GM23338 (cell line): ENCODE measurements around the gene BRCA1. TPM values are rescaled to one million over a fixed set of nuclear protein-coding genes. Genes with fewer than 3 reads are reported as not detected.
"Not testable (repeated sequence)": the region's sequence is repeated elsewhere in the genome, so short reads cannot be mapped to it uniquely, and the experiment has no call there.

Experiments used
- ATAC-seq: fragments of 200-7000 bp; cut with Tn5 transposase; 3 replicates; pipeline ENCODE4 v1.9.1; 2020
- DNase-seq: peaks from one replicate; pipeline ENCODE4 v3.0.0-alpha.2; 2015; ENCODE audit warnings: low spot score
- H2AFZ ChIP-seq: fragments of 200-600 bp; sonication (generic); 2 replicates; pipeline ENCODE4 v1.8.0; 2016; ENCODE audit warnings: antibody characterized with exemption, mild to moderate bottlenecking, moderate library complexity
- H3F3A ChIP-seq: fragments of 200-600 bp; sonication (generic); replicated peaks from 2 replicates; pipeline ENCODE4 v1.8.0; 2017; ENCODE audit warnings: antibody characterized with exemption, mixed run types, low read depth
- H3K27ac ChIP-seq: fragments of 200-600 bp; sonication (generic); 2 replicates; pipeline ENCODE4 v1.6.1; 2016; ENCODE audit warnings: low read depth
- H3K27me3 ChIP-seq: fragments of 200-600 bp; sonication (generic); 2 replicates; pipeline ENCODE4 v1.8.0; 2016; ENCODE audit warnings: mild to moderate bottlenecking, mixed run types, moderate library complexity; ENCODE audit not compliant: insufficient read depth
- H3K36me3 ChIP-seq: fragments of 200-600 bp; sonication (generic); 2 replicates; pipeline ENCODE4 v1.8.0; 2016; ENCODE audit warnings: mild to moderate bottlenecking; ENCODE audit not compliant: insufficient read depth
- H3K4me1 ChIP-seq: fragments of 200-600 bp; sonication (generic); 2 replicates; pipeline ENCODE4 v1.8.0; 2016; ENCODE audit warnings: mild to moderate bottlenecking, moderate library complexity; ENCODE audit not compliant: insufficient read depth
- H3K4me2 ChIP-seq: fragments of 200-600 bp; sonication (generic); 2 replicates; pipeline ENCODE4 v1.7.1; 2017; ENCODE audit warnings: mixed run types
- H3K4me3 ChIP-seq: fragments of 200-600 bp; sonication (generic); 2 replicates; pipeline ENCODE4 v1.6.1; 2016; ENCODE audit warnings: mixed run types
- H3K79me2 ChIP-seq: fragments of 200-600 bp; sonication (generic); replicated peaks from 2 replicates; pipeline ENCODE4 v1.8.0; 2017; ENCODE audit warnings: mild to moderate bottlenecking; ENCODE audit not compliant: insufficient read depth
- H3K9me2 ChIP-seq: fragments of 200-600 bp; sonication (generic); 2 replicates; pipeline ENCODE4 v1.8.0; 2017; ENCODE audit not compliant: insufficient read depth
- H4K20me1 ChIP-seq: fragments of 200-600 bp; sonication (generic); replicated peaks from 2 replicates; pipeline ENCODE4 v1.8.0; 2017; ENCODE audit warnings: mild to moderate bottlenecking; ENCODE audit not compliant: insufficient read depth
- H3K27ac Mint-ChIP-seq: 2 replicates; pipeline ENCODE4 v1.8.0; 2020; ENCODE audit warnings: inconsistent platforms, mild to moderate bottlenecking, moderate library complexity, mixed read lengths
- H3K27me3 Mint-ChIP-seq: 3 replicates; pipeline ENCODE4 v1.8.0; 2022; ENCODE audit warnings: low read depth, mild to moderate bottlenecking, moderate library complexity, mixed read lengths, inconsistent platforms; ENCODE audit not compliant: insufficient read depth, poor library complexity
- H3K36me3 Mint-ChIP-seq: 3 replicates; pipeline ENCODE4 v1.8.0; 2021; ENCODE audit warnings: low read depth, mild to moderate bottlenecking, inconsistent platforms, moderate library complexity, mixed read lengths
- H3K4me1 Mint-ChIP-seq: 3 replicates; pipeline ENCODE4 v1.8.0; 2020; ENCODE audit warnings: mild to moderate bottlenecking, inconsistent platforms, mixed read lengths
- H3K4me3 Mint-ChIP-seq: 3 replicates; pipeline ENCODE4 v1.8.0; 2021; ENCODE audit warnings: moderate library complexity, mild to moderate bottlenecking, inconsistent platforms, mixed read lengths
- H3K9me3 Mint-ChIP-seq: 3 replicates; pipeline ENCODE4 v1.8.0; 2020; ENCODE audit warnings: moderate library complexity, mild to moderate bottlenecking, inconsistent platforms, mixed read lengths
- CTCF ChIP-seq, 2 experiments: fragments of 200-600 bp in 1 of 2; sonication (generic) in 1 of 2; conservative IDR thresholded peaks; 2 replicates each; pipeline versions ENCODE4 v1.5.1 to v1.6.1; 2016 to 2017; ENCODE audit warnings: antibody characterized with exemption in 2 of 2, low read depth in 2 of 2, mild to moderate bottlenecking in 2 of 2, moderate library complexity in 1 of 2
- polyA plus RNA-seq: library from polyadenylated mRNA; unstranded; fragments of >200 nt; fragmentation: Nextera tagmentation; extraction: Ambion mirVana; gene quantifications from 2 replicates; pipeline ENCODE4 v1.2.1, GENCODE V29; 2016
- total RNA-seq: library from RNA; depleted of rRNA; stranded (reverse); fragments of >200 nt; shearing (Covaris generic); gene quantifications from 2 replicates; pipeline ENCODE4 v1.2.3, GENCODE V29; 2014
- TF ChIP-seq, protein P1 (sequence below): IDR thresholded peaks from one replicate; pipeline ENCODE4 v1.6.1; 2018; ENCODE audit warnings: antibody characterized with exemption; ENCODE audit not compliant: unreplicated experiment

Gene BRCA1
- total and polyA plus RNA-seq, 2 experiments from 2014 or later = 43.2 to 45.9 TPM

DNA sequence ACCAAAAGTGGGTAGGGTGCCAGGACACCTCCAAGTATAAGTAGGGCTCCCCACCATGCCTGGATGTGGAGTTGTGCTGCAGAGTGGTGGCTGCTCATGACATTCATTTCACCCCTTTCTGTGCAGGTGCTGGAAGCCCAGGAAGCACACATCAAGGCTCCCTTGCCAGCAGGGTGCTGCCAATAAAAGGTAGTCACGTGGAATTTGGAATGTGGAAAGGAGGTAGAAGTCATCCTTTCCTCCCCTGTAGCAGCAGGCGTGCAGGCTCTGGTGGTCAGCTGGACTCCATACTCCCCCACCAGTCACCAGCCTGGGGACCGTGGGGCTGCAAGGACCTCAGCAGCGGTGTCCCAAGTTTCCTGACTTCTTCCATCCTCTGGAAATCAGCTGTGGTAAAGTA, 13.4 kb upstream of the BRCA1 start:
- not testable (repeated sequence) for H3K79me2 ChIP-seq, DNase-seq, H3K4me2 ChIP-seq, H3K27ac ChIP-seq, H3K4me3 Mint-ChIP-seq, H3K9me2 ChIP-seq, H3F3A ChIP-seq, H3K27ac Mint-ChIP-seq, H2AFZ ChIP-seq, H3K4me1 ChIP-seq, H4K20me1 ChIP-seq, H3K27me3 Mint-ChIP-seq, ATAC-seq, H3K36me3 ChIP-seq, H3K4me3 ChIP-seq, H3K27me3 ChIP-seq
- Mint-ChIP-seq H3K36me3 (peaks cover 42% of the 10 kb centered on the region), H3K9me3 (peaks cover 17% of the 10 kb centered on the region; the same call in 2 of the 3 replicates), H3K4me1 (peaks cover 15% of the 10 kb centered on the region)

DNA sequence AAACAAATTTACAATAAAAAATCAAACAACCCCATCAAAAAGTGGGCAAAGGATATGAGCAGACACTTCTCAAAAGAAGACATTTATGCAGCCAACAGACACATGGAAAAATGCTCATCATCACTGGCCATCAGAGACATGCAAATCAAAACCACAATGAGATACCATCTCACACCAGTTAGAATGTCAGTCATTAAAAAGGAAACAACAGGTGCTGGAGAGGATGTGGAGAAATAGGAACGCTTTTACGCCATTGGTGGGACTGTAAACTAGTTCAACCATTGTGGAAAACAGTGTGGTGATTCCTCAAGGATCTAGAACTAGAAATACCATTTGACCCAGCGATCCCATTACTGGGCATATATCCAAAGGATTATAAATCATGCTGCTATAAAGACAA, 11.4 kb upstream of the BRCA1 start:
- H3K9me3 Mint-ChIP-seq = peaks cover 17% of the 10 kb centered on the region; the same call in 2 of the 3 replicates
- not testable (repeated sequence) for H3F3A ChIP-seq, H3K27me3 Mint-ChIP-seq, H3K4me3 ChIP-seq, H3K4me1 ChIP-seq, H3K79me2 ChIP-seq, ATAC-seq, H3K36me3 ChIP-seq, H3K4me2 ChIP-seq, H2AFZ ChIP-seq, H3K27ac Mint-ChIP-seq, H3K4me3 Mint-ChIP-seq, H4K20me1 ChIP-seq, H3K27ac ChIP-seq, H3K9me2 ChIP-seq, H3K27me3 ChIP-seq, DNase-seq
- peaks cover 11% of the 10 kb centered on the region for H3K4me1 Mint-ChIP-seq
- peaks cover 57% of the 10 kb centered on the region for H3K36me3 Mint-ChIP-seq

GRCh38 chr17:43135454-43135819, 10.3 kb upstream of the BRCA1 start:
- Histone ChIP-seq H3K9me2 (no peaks in the 10 kb centered on the region), H3K4me2 (no peak overlapping the region), H3K36me3 (no peaks in the 10 kb centered on the region), H3K27ac (no peak overlapping the region), H3K4me3 (no peak overlapping the region), H3K4me1 (no peaks in the 10 kb centered on the region), H3F3A (0 out of 2 replicates have a peak, but pooled peaks cover 2% of the 10 kb centered on the region), H3K79me2 (no peaks in the 10 kb centered on the region), H4K20me1 (no peaks in the 10 kb centered on the region), H3K27me3 (no peaks in the 10 kb centered on the region), H2AFZ (no peak overlapping the region)
- Mint-ChIP-seq H3K9me3 (peaks cover 17% of the 10 kb centered on the region; the same call in 2 of the 3 replicates), H3K36me3 (peaks cover 50% of the 10 kb centered on the region), H3K4me1 (peaks cover 5% of the 10 kb centered on the region), H3K27ac (no peak overlapping the region), H3K27me3 (peaks cover 2% of the 10 kb centered on the region), H3K4me3 (no peak overlapping the region)
- DNase-seq = peak; percentile 59
- peak; percentile 90 for ATAC-seq
- TF ChIP-seq CTCF (conservative IDR thresholded peaks at IDR 0.05; ENCODE audit: low read depth in 2 of 2) = peak; percentile 34 to 60
- TF ChIP-seq, protein P1, sequence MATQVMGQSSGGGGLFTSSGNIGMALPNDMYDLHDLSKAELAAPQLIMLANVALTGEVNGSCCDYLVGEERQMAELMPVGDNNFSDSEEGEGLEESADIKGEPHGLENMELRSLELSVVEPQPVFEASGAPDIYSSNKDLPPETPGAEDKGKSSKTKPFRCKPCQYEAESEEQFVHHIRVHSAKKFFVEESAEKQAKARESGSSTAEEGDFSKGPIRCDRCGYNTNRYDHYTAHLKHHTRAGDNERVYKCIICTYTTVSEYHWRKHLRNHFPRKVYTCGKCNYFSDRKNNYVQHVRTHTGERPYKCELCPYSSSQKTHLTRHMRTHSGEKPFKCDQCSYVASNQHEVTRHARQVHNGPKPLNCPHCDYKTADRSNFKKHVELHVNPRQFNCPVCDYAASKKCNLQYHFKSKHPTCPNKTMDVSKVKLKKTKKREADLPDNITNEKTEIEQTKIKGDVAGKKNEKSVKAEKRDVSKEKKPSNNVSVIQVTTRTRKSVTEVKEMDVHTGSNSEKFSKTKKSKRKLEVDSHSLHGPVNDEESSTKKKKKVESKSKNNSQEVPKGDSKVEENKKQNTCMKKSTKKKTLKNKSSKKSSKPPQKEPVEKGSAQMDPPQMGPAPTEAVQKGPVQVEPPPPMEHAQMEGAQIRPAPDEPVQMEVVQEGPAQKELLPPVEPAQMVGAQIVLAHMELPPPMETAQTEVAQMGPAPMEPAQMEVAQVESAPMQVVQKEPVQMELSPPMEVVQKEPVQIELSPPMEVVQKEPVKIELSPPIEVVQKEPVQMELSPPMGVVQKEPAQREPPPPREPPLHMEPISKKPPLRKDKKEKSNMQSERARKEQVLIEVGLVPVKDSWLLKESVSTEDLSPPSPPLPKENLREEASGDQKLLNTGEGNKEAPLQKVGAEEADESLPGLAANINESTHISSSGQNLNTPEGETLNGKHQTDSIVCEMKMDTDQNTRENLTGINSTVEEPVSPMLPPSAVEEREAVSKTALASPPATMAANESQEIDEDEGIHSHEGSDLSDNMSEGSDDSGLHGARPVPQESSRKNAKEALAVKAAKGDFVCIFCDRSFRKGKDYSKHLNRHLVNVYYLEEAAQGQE = no peak
